GM20000 (cell line): Measurements from ENCODE around the gene PALLD.
A peak's percentile ranks its signal among the peaks of the same experiment; 100 is the strongest.

Experiments used
- DNase-seq: peaks from one replicate; pipeline ENCODE4 v3.0.0; 2012; ENCODE audit warnings: low spot score
- CTCF ChIP-seq: IDR thresholded peaks from 2 replicates; pipeline ENCODE4 v1.5.1; 2012; ENCODE audit warnings: mild to moderate bottlenecking, control low read depth; ENCODE audit errors: extremely low read depth, missing control alignments

PALLD gene

GRCh38 chr4:168825975-168826374, 329.1 kb downstream of the PALLD start:
- no peak for DNase-seq
- no peak for TF ChIP-seq CTCF

- TF ChIP-seq CTCF: no peak
- no peak for DNase-seq
Observed at GRCh38 chr4:168826620-168827019, 329.8 kb downstream of the PALLD start.

- no peak for TF ChIP-seq CTCF
- DNase-seq: no peak
Observed at GRCh38 chr4:168830777-168831512, 334.1 kb downstream of the PALLD start.

- DNase-seq: no peak
- no peak for TF ChIP-seq CTCF
Observed at GRCh38 chr4:168831585-168831918, 334.7 kb downstream of the PALLD start.

GRCh38 chr4:168831919-168832762, 335.3 kb downstream of the PALLD start:
- peak; percentile 76 for DNase-seq
- TF ChIP-seq CTCF: no peak

- peak; percentile 10 for TF ChIP-seq CTCF
- peak; percentile 36 for DNase-seq
Observed at GRCh38 chr4:168832763-168833575, 336.1 kb downstream of the PALLD start.
